ENCODE measurements around the gene SMAD3. TPM values are rescaled to one million over a fixed set of nuclear protein-coding genes. Genes with fewer than 3 reads are reported as not detected.

SMAD3 gene
- total and polyA plus RNA-seq, 2 of the 8 experiments (the other 6 are each of a cell fraction or from before 2014, with no cell fraction given) = 10.1 to 12.4 TPM

DNA sequence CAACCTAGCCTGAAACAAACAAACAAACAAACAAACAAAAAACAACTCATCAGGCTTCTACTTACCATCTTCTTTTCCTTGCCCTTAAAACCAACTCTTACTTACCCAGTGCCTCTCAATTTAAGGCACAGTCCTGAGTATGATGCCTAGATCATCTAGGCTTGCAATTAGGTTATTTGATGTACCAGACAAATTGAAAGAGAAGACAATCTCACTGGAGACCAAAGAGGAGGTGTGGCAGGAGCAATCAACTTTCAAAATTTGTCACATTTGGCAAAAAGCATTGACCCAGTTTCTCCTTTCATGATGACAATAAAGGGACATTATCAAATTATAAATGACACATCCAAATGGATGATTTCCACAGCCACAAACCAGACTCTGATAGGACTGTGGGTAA, 153.0 kb downstream of the SMAD3 start (continued):
- TF ChIP-seq JUN (IDR thresholded peaks at IDR 0.05; ENCODE audit: low read depth, low read length) (no peak), CBX8 (IDR thresholded peaks at IDR 0.05; ENCODE audit: borderline replicate concordance, low read depth, low read length) (no peak), HDAC6 (IDR thresholded peaks at IDR 0.05; ENCODE audit: low read depth, low read length) (no peak), E2F6 (IDR thresholded peaks at IDR 0.05) (no peak), SUZ12 (IDR thresholded peaks at IDR 0.05; ENCODE audit: low read length) (no peak)

Data from H1 (cell line).